Measurements from ENCODE around the gene RIPK1. TPM values are rescaled to one million over a fixed set of nuclear protein-coding genes. Genes with fewer than 3 reads are reported as not detected.

The RIPK1 gene
- total and polyA plus RNA-seq, 2 of the 8 experiments (the other 6 are each of a cell fraction or from before 2014, with no cell fraction given) = 5.9 to 22.9 TPM

GRCh38 chr6:3133515-3133914 is 65.2 kb downstream of the RIPK1 start (continued):
- TF ChIP-seq FOSL1 (IDR thresholded peaks at IDR 0.05; ENCODE audit: insufficient read depth, low read depth, low read length) = no peak
- TF ChIP-seq MAFK (IDR thresholded peaks at IDR 0.05; ENCODE audit: low read depth, low read length) = no peak
- no peak for TF ChIP-seq SRF (IDR thresholded peaks at IDR 0.05; ENCODE audit: low read depth, low read length)
- TF ChIP-seq KDM5A (IDR thresholded peaks at IDR 0.05; ENCODE audit: low read length) = no peak
- TF ChIP-seq ATF2 (IDR thresholded peaks at IDR 0.05; ENCODE audit: low read length) = no peak
- TF ChIP-seq TBP (IDR thresholded peaks at IDR 0.05; ENCODE audit: low read depth, low read length) = no peak
- TF ChIP-seq, protein P1, sequence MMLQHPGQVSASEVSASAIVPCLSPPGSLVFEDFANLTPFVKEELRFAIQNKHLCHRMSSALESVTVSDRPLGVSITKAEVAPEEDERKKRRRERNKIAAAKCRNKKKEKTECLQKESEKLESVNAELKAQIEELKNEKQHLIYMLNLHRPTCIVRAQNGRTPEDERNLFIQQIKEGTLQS (IDR thresholded peaks at IDR 0.05; ENCODE audit: insufficient read depth, low read depth, low read length) = no peak
- no peak for TF ChIP-seq SP2 (IDR thresholded peaks at IDR 0.05; ENCODE audit: low read length)
- no peak for TF ChIP-seq EZH2 (IDR thresholded peaks at IDR 0.05; ENCODE audit: low read depth, low read length, severe bottlenecking)
- TF ChIP-seq ZNF274 (IDR thresholded peaks at IDR 0.05; ENCODE audit: borderline replicate concordance, extremely low read depth, low read length) = no peak
